ENCODE measurements around the gene PNPLA5.

The PNPLA5 gene

GRCh38 chr22:43928468-43928867, 36.7 kb upstream of the PNPLA5 start:
- Histone ChIP-seq H3K79me1 (replicated peaks; ENCODE audit: low read length, poor library complexity, severe bottlenecking) (peaks cover 25% of the 10 kb centered on the region), H3K4me1 (ENCODE audit: control insufficient read depth, insufficient read depth, low read depth, low read length) (peaks cover 16% of the 10 kb centered on the region), H2AK5ac (ENCODE audit: low read length, severe bottlenecking) (no peak overlapping the region), H3K4me2 (ENCODE audit: low read length, poor library complexity, severe bottlenecking) (no peak overlapping the region), H3K27ac (ENCODE audit: low read length, poor library complexity, severe bottlenecking) (no peak overlapping the region), H3K27me3 (ENCODE audit: control insufficient read depth in 1 of 2, insufficient read depth in 1 of 2, low read length in 2 of 2) (no peaks in the 10 kb centered on the region), H3K14ac (ENCODE audit: low read length in 2 of 2) (no peak overlapping the region), H3K4ac (ENCODE audit: low read depth in 1 of 2, low read length in 2 of 2) (no peak overlapping the region), H2AFZ (ENCODE audit: low read depth, low read length) (no peak overlapping the region), H4K91ac (ENCODE audit: low read length) (no peak overlapping the region), H3K9me3 (ENCODE audit: control insufficient read depth, low read length) (no peaks in the 10 kb centered on the region), H3K9ac (ENCODE audit: low read length) (no peak overlapping the region), H3K18ac (ENCODE audit: low read depth in 1 of 2, low read length in 2 of 2) (no peak overlapping the region), H2BK120ac (ENCODE audit: low read depth, low read length) (no peak overlapping the region), H3K23ac (ENCODE audit: low read length in 2 of 2) (no peak overlapping the region), H3K4me3 (ENCODE audit: insufficient read depth in 1 of 2, low read depth in 1 of 2, low read length in 2 of 2) (no peak overlapping the region), H2BK12ac (ENCODE audit: low read length in 2 of 2) (no peak overlapping the region), H2BK15ac (ENCODE audit: low read depth, poor library complexity, severe bottlenecking) (no peak overlapping the region), H4K8ac (ENCODE audit: low read length) (no peak overlapping the region), H2BK5ac (ENCODE audit: low read depth, low read length, poor library complexity, severe bottlenecking) (no peak overlapping the region), H3K36me3 (ENCODE audit: control insufficient read depth in 1 of 2, insufficient read depth in 2 of 2, low read depth in 1 of 2, low read length in 2 of 2) (peaks cover 44 to 46% of the 10 kb centered on the region in 2 experiments)
- WGBS = 97% methylated on average over 5 of the region's 5 CpGs
- DNase-seq = no peak

GRCh38 chr22:43926349-43926710, 34.5 kb upstream of the PNPLA5 start:
- Histone ChIP-seq H3K36me3 (ENCODE audit: control insufficient read depth in 1 of 2, insufficient read depth in 2 of 2, low read depth in 1 of 2, low read length in 2 of 2) (peaks cover 25 to 28% of the 10 kb centered on the region in 2 experiments), H2BK120ac (ENCODE audit: low read depth, low read length) (no peak overlapping the region), H2BK12ac (ENCODE audit: low read length in 2 of 2) (no peak overlapping the region), H2BK15ac (ENCODE audit: low read depth, poor library complexity, severe bottlenecking) (no peak overlapping the region), H3K4me2 (ENCODE audit: low read length, poor library complexity, severe bottlenecking) (no peak overlapping the region), H2AFZ (ENCODE audit: low read depth, low read length) (no peak overlapping the region), H2BK5ac (ENCODE audit: low read depth, low read length, poor library complexity, severe bottlenecking) (no peak overlapping the region), H2AK5ac (ENCODE audit: low read length, severe bottlenecking) (no peak overlapping the region), H3K4me1 (ENCODE audit: control insufficient read depth, insufficient read depth, low read depth, low read length) (peaks cover 25% of the 10 kb centered on the region), H3K14ac (ENCODE audit: low read length in 2 of 2) (no peak overlapping the region), H3K27ac (ENCODE audit: low read length, poor library complexity, severe bottlenecking) (no peak overlapping the region), H3K9me3 (ENCODE audit: control insufficient read depth, low read length) (no peaks in the 10 kb centered on the region), H3K23ac (ENCODE audit: low read length in 2 of 2) (no peak overlapping the region), H3K4ac (ENCODE audit: low read depth in 1 of 2, low read length in 2 of 2) (no peak overlapping the region), H4K8ac (ENCODE audit: low read length) (peak overlapping the region; percentile 19), H3K79me1 (replicated peaks; ENCODE audit: low read length, poor library complexity, severe bottlenecking) (peaks cover 21% of the 10 kb centered on the region), H3K9ac (ENCODE audit: low read length) (no peak overlapping the region), H3K18ac (ENCODE audit: low read depth in 1 of 2, low read length in 2 of 2) (peak overlapping the region in 1 of 2 experiments; percentile 42), H3K4me3 (ENCODE audit: insufficient read depth in 1 of 2, low read depth in 1 of 2, low read length in 2 of 2) (no peak overlapping the region), H3K27me3 (ENCODE audit: control insufficient read depth in 1 of 2, insufficient read depth in 1 of 2, low read length in 2 of 2) (no peaks in the 10 kb centered on the region), H4K91ac (ENCODE audit: low read length) (no peak overlapping the region)
- 88% methylated on average over 1 of the region's 1 CpG for WGBS
- DNase-seq = no peak

- H4K91ac ChIP-seq (ENCODE audit: low read length) = peak overlapping the region; percentile 43
- peaks cover 21% of the 10 kb centered on the region for H3K79me1 ChIP-seq (replicated peaks; ENCODE audit: low read length, poor library complexity, severe bottlenecking)
- H3K36me3 ChIP-seq (ENCODE audit: control insufficient read depth in 1 of 2, insufficient read depth in 2 of 2, low read depth in 1 of 2, low read length in 2 of 2) = peaks cover 21 to 26% of the 10 kb centered on the region in 2 experiments
- peak overlapping the region in 1 of 2 experiments; percentile 53 for H3K14ac ChIP-seq (ENCODE audit: low read length in 2 of 2)
- peak overlapping the region; percentile 12 for H2BK15ac ChIP-seq (ENCODE audit: low read depth, poor library complexity, severe bottlenecking)
- H4K8ac ChIP-seq (ENCODE audit: low read length) = peak overlapping the region; percentile 94
- H3K18ac ChIP-seq (ENCODE audit: low read depth in 1 of 2, low read length in 2 of 2) = peak overlapping the region; percentile 69 to 77
- WGBS = 62% methylated on average over 6 of the region's 6 CpGs
- H2AFZ ChIP-seq (ENCODE audit: low read depth, low read length) = no peak overlapping the region
- H3K4me3 ChIP-seq (ENCODE audit: insufficient read depth in 1 of 2, low read depth in 1 of 2, low read length in 2 of 2) = no peak overlapping the region
- no peak overlapping the region for H3K23ac ChIP-seq (ENCODE audit: low read length in 2 of 2)
- no peak overlapping the region for H2AK5ac ChIP-seq (ENCODE audit: low read length, severe bottlenecking)
- peak overlapping the region; percentile 23 for H3K4me2 ChIP-seq (ENCODE audit: low read length, poor library complexity, severe bottlenecking)
- H2BK12ac ChIP-seq (ENCODE audit: low read length in 2 of 2) = peak overlapping the region; percentile 12 to 52
- no peak overlapping the region for H2BK5ac ChIP-seq (ENCODE audit: low read depth, low read length, poor library complexity, severe bottlenecking)
- H3K9ac ChIP-seq (ENCODE audit: low read length) = no peak overlapping the region
- DNase-seq = peak; percentile 47
- peak overlapping the region; percentile 30 for H3K27ac ChIP-seq (ENCODE audit: low read length, poor library complexity, severe bottlenecking)
- H3K4me1 ChIP-seq (ENCODE audit: control insufficient read depth, insufficient read depth, low read depth, low read length) = peaks cover 28% of the 10 kb centered on the region
- no peaks in the 10 kb centered on the region for H3K27me3 ChIP-seq (ENCODE audit: control insufficient read depth in 1 of 2, insufficient read depth in 1 of 2, low read length in 2 of 2)
- peak overlapping the region; percentile 21 for H2BK120ac ChIP-seq (ENCODE audit: low read depth, low read length)
- H3K9me3 ChIP-seq (ENCODE audit: control insufficient read depth, low read length) = no peaks in the 10 kb centered on the region
- peak overlapping the region; percentile 21 to 25 for H3K4ac ChIP-seq (ENCODE audit: low read depth in 1 of 2, low read length in 2 of 2)
These were observed 33.9 kb upstream of the PNPLA5 start for GRCh38 chr22:43925433-43926348.

GRCh38 chr22:43924877-43925276, 33.1 kb upstream of the PNPLA5 start:
- Histone ChIP-seq H3K18ac (ENCODE audit: low read depth in 1 of 2, low read length in 2 of 2) (peak overlapping the region; percentile 49 to 96), H2BK5ac (ENCODE audit: low read depth, low read length, poor library complexity, severe bottlenecking) (no peak overlapping the region), H3K23ac (ENCODE audit: low read length in 2 of 2) (no peak overlapping the region), H2AFZ (ENCODE audit: low read depth, low read length) (no peak overlapping the region), H4K91ac (ENCODE audit: low read length) (peak overlapping the region; percentile 94), H3K14ac (ENCODE audit: low read length in 2 of 2) (peak overlapping the region; percentile 8 to 63), H2BK12ac (ENCODE audit: low read length in 2 of 2) (peak overlapping the region; percentile 24 to 71), H4K8ac (ENCODE audit: low read length) (peak overlapping the region; percentile 94), H3K9me3 (ENCODE audit: control insufficient read depth, low read length) (no peaks in the 10 kb centered on the region), H2BK15ac (ENCODE audit: low read depth, poor library complexity, severe bottlenecking) (no peak overlapping the region), H3K4me3 (ENCODE audit: insufficient read depth in 1 of 2, low read depth in 1 of 2, low read length in 2 of 2) (peak overlapping the region in 1 of 2 experiments; percentile 80), H3K27ac (ENCODE audit: low read length, poor library complexity, severe bottlenecking) (peak overlapping the region; percentile 30), H3K4me2 (ENCODE audit: low read length, poor library complexity, severe bottlenecking) (peak overlapping the region; percentile 23), H3K4me1 (ENCODE audit: control insufficient read depth, insufficient read depth, low read depth, low read length) (peaks cover 28% of the 10 kb centered on the region), H3K9ac (ENCODE audit: low read length) (peak overlapping the region; percentile 5), H3K36me3 (ENCODE audit: control insufficient read depth in 1 of 2, insufficient read depth in 2 of 2, low read depth in 1 of 2, low read length in 2 of 2) (peaks cover 13 to 18% of the 10 kb centered on the region in 2 experiments), H3K27me3 (ENCODE audit: control insufficient read depth in 1 of 2, insufficient read depth in 1 of 2, low read length in 2 of 2) (no peaks in the 10 kb centered on the region), H3K79me1 (replicated peaks; ENCODE audit: low read length, poor library complexity, severe bottlenecking) (peaks cover 13% of the 10 kb centered on the region), H2BK120ac (ENCODE audit: low read depth, low read length) (peak overlapping the region; percentile 21), H2AK5ac (ENCODE audit: low read length, severe bottlenecking) (peak overlapping the region; percentile 73), H3K4ac (ENCODE audit: low read depth in 1 of 2, low read length in 2 of 2) (peak overlapping the region; percentile 21 to 89)
- DNase-seq = no peak
- WGBS = 48% methylated on average over 7 of the region's 7 CpGs
